Measurements from ENCODE around the gene PMEPA1. TPM values are rescaled to one million over a fixed set of nuclear protein-coding genes. Genes with fewer than 3 reads are reported as not detected.

PMEPA1 gene
- total RNA-seq, 6 donors from 2014 or later = 2.1 to 60.9 (median 17.6) TPM

- Histone ChIP-seq H3K9me3 (no peaks in the 10 kb centered on the region), H3K4me3 (no peak overlapping the region), H3K27ac (no peak overlapping the region), H3K36me3 (no peaks in the 10 kb centered on the region), H3K4me1 (peaks cover 16 to 51% (median 33%) of the 10 kb centered on the region in 4 donors), H3K27me3 (no peaks in the 10 kb centered on the region)
- 94 to 96% methylated on average over 9 to 12 of the region's 12 CpGs for WGBS, 2 donors
- ATAC-seq (ENCODE audit: low FRiP score in 2 of 2) (no peak), DNase-seq (no peak)
- no peak for TF ChIP-seq POLR2A (IDR thresholded peaks at IDR 0.05)
- TF ChIP-seq EP300 (IDR thresholded peaks at IDR 0.05) = no peak
- TF ChIP-seq POLR2AphosphoS5 (IDR thresholded peaks at IDR 0.05) = no peak
- TF ChIP-seq CTCF (IDR thresholded peaks at IDR 0.05) = no peak
Observed at GRCh38 chr20:57696401-57696961, 13.3 kb downstream of the PMEPA1 start.

GRCh38 chr20:57695940-57696339 is 13.9 kb downstream of the PMEPA1 start:
- H3K36me3 ChIP-seq = no peaks in the 10 kb centered on the region
- DNase-seq (no peak), ATAC-seq (ENCODE audit: low FRiP score in 2 of 2) (no peak)
- H3K4me3 ChIP-seq = no peak overlapping the region
- H3K9me3 ChIP-seq = no peaks in the 10 kb centered on the region
- WGBS, 2 donors = 47 to 60% methylated on average over 2 to 5 of the region's 5 CpGs
- H3K27me3 ChIP-seq = no peaks in the 10 kb centered on the region
- H3K27ac ChIP-seq = peak overlapping the region in 3 of 4 donors; percentile 23 to 41 (median 26)
- peaks cover 16 to 51% (median 33%) of the 10 kb centered on the region in 4 donors for H3K4me1 ChIP-seq
- no peak for TF ChIP-seq POLR2A (IDR thresholded peaks at IDR 0.05)

GRCh38 chr20:57695012-57695411 is 14.8 kb downstream of the PMEPA1 start:
- H3K4me3 ChIP-seq = no peak overlapping the region
- 65 to 74% methylated on average over 7 to 11 of the region's 11 CpGs for WGBS, 2 donors
- peaks cover 16 to 51% (median 33%) of the 10 kb centered on the region in 4 donors for H3K4me1 ChIP-seq
- peak overlapping the region in 3 of 4 donors; percentile 2 to 41 (median 26) for H3K27ac ChIP-seq
- H3K36me3 ChIP-seq = no peaks in the 10 kb centered on the region
- TF ChIP-seq CTCF (IDR thresholded peaks at IDR 0.05) (no peak), EP300 (IDR thresholded peaks at IDR 0.05) (no peak), POLR2A (IDR thresholded peaks at IDR 0.05) (no peak), POLR2AphosphoS5 (IDR thresholded peaks at IDR 0.05) (no peak)
- H3K27me3 ChIP-seq = no peaks in the 10 kb centered on the region
- DNase-seq (peak; percentile 50 to 84), ATAC-seq (ENCODE audit: low FRiP score in 2 of 2) (peak; percentile 13 to 69)
- H3K9me3 ChIP-seq = no peaks in the 10 kb centered on the region

GRCh38 chr20:57694481-57694880 is 15.3 kb downstream of the PMEPA1 start:
- Histone ChIP-seq H3K9me3 (no peaks in the 10 kb centered on the region), H3K27ac (no peak overlapping the region), H3K27me3 (no peaks in the 10 kb centered on the region), H3K4me1 (peaks cover 16 to 53% (median 33%) of the 10 kb centered on the region in 4 donors), H3K36me3 (no peaks in the 10 kb centered on the region), H3K4me3 (no peak overlapping the region)
- TF ChIP-seq POLR2AphosphoS5 (IDR thresholded peaks at IDR 0.05) (no peak), EP300 (IDR thresholded peaks at IDR 0.05) (no peak), CTCF (IDR thresholded peaks at IDR 0.05) (no peak), POLR2A (IDR thresholded peaks at IDR 0.05) (no peak)
- DNase-seq = no peak
- ATAC-seq (ENCODE audit: low FRiP score in 2 of 2) = no peak
- WGBS, 2 donors = 87 to 89% methylated on average over 3 to 4 of the region's 4 CpGs

GRCh38 chr20:57693670-57694329 is 16.0 kb downstream of the PMEPA1 start:
- TF ChIP-seq CTCF (IDR thresholded peaks at IDR 0.05) (no peak), POLR2AphosphoS5 (IDR thresholded peaks at IDR 0.05) (no peak), POLR2A (IDR thresholded peaks at IDR 0.05) (no peak)
- DNase-seq = no peak
- Histone ChIP-seq H3K27me3 (no peaks in the 10 kb centered on the region), H3K27ac (peak overlapping the region in 1 of 4 donors; percentile 20), H3K4me3 (no peak overlapping the region), H3K9me3 (no peaks in the 10 kb centered on the region), H3K4me1 (peaks cover 16 to 59% (median 32%) of the 10 kb centered on the region in 4 donors), H3K36me3 (no peaks in the 10 kb centered on the region)
- no peak for ATAC-seq (ENCODE audit: low FRiP score in 2 of 2)
- 73 to 74% methylated on average over 7 of the region's 7 CpGs for WGBS, 2 donors
